SH-SY5Y (cell line): ENCODE data around the gene PRTG.

Experiments
- GATA2 ChIP-seq: IDR thresholded peaks from 2 replicates; pipeline ENCODE4 v1.6.1; 2011; ENCODE audit warnings: mild to moderate bottlenecking, low read depth, low read length
- GATA3 ChIP-seq: IDR thresholded peaks from 2 replicates; pipeline ENCODE4 v1.6.1; 2011; ENCODE audit warnings: low read depth, mild to moderate bottlenecking, low read length, moderate library complexity

GRCh38 chr15:55637086-55637485 lies 105.9 kb downstream of the PRTG start:
- TF ChIP-seq GATA2 (no peak), GATA3 (no peak)
